ENCODE data around the gene GLRB. TPM values are rescaled to one million over a fixed set of nuclear protein-coding genes. Genes with fewer than 3 reads are reported as not detected.
"Not testable (repeated sequence)": the region's sequence is repeated elsewhere in the genome, so short reads cannot be mapped to it uniquely, and the experiment has no call there.

Gene GLRB
- total and polyA plus RNA-seq, 7 donors, result under 0.01 to 14.5 (median 4.7) TPM; not detected in 1

GRCh38 chr4:157172011-157172410 lies 96.1 kb downstream of the GLRB start:
- TF ChIP-seq CTCF (IDR thresholded peaks at IDR 0.05), result no peak
- TF ChIP-seq EP300 (IDR thresholded peaks at IDR 0.05), result no peak
- no peak for TF ChIP-seq POLR2A (IDR thresholded peaks at IDR 0.05)
- TF ChIP-seq POLR2AphosphoS5 (IDR thresholded peaks at IDR 0.05), result no peak
- no peak for DNase-seq
- Histone ChIP-seq H3K27me3 (no peaks in the 10 kb centered on the region), H3K9me3 (no peaks in the 10 kb centered on the region), H3K27ac (no peak overlapping the region), H3K4me1 (no peaks in the 10 kb centered on the region), H3K4me3 (no peak overlapping the region), H3K36me3 (no peaks in the 10 kb centered on the region)
- intact Hi-C loops (cut with DNase I), result no loop called here
- 16 to 56% methylated on average over 3 of the region's 3 CpGs for WGBS, 2 donors

GRCh38 chr4:157180268-157180667 lies 104.3 kb downstream of the GLRB start:
- H3K9me3 ChIP-seq; H3K4me1 ChIP-seq; H3K36me3 ChIP-seq; intact Hi-C loops (cut with DNase I); H3K4me3 ChIP-seq; H3K27ac ChIP-seq; H3K27me3 ChIP-seq; DNase-seq: not testable (repeated sequence)
- 73 to 74% methylated on average over 14 of the region's 14 CpGs for WGBS, 2 donors

- no peaks in the 10 kb centered on the region for H3K36me3 ChIP-seq
- TF ChIP-seq EP300 (IDR thresholded peaks at IDR 0.05), result no peak
- no peak for TF ChIP-seq CTCF (IDR thresholded peaks at IDR 0.05)
- no peak for TF ChIP-seq POLR2AphosphoS5 (IDR thresholded peaks at IDR 0.05)
- TF ChIP-seq POLR2A (IDR thresholded peaks at IDR 0.05), result no peak
- intact Hi-C loops (cut with DNase I), result no loop called here
- no peaks in the 10 kb centered on the region for H3K9me3 ChIP-seq
- DNase-seq, result no peak
- H3K4me3 ChIP-seq, result no peak overlapping the region
- 88 to 91% methylated on average over 1 of the region's 1 CpG for WGBS, 2 donors
- no peaks in the 10 kb centered on the region for H3K4me1 ChIP-seq
- H3K27ac ChIP-seq, result no peak overlapping the region
- no peaks in the 10 kb centered on the region for H3K27me3 ChIP-seq
Measured at GRCh38 chr4:157184300-157184699, 108.3 kb downstream of the GLRB start.

GRCh38 chr4:157185363-157185762 lies 109.4 kb downstream of the GLRB start:
- no peaks in the 10 kb centered on the region for H3K9me3 ChIP-seq
- intact Hi-C loops (cut with DNase I), result no loop called here
- H3K27me3 ChIP-seq, result no peaks in the 10 kb centered on the region
- TF ChIP-seq POLR2AphosphoS5 (IDR thresholded peaks at IDR 0.05) (no peak), POLR2A (IDR thresholded peaks at IDR 0.05) (no peak), CTCF (IDR thresholded peaks at IDR 0.05) (no peak), EP300 (IDR thresholded peaks at IDR 0.05) (no peak)
- DNase-seq, result no peak
- no peaks in the 10 kb centered on the region for H3K4me1 ChIP-seq
- H3K27ac ChIP-seq, result no peak overlapping the region
- H3K4me3 ChIP-seq, result no peak overlapping the region
- H3K36me3 ChIP-seq, result no peaks in the 10 kb centered on the region

- H3K9me3 ChIP-seq, result no peaks in the 10 kb centered on the region
- no peak overlapping the region for H3K27ac ChIP-seq
- H3K4me3 ChIP-seq, result no peak overlapping the region
- TF ChIP-seq POLR2AphosphoS5 (IDR thresholded peaks at IDR 0.05) (no peak), EP300 (IDR thresholded peaks at IDR 0.05) (no peak), CTCF (IDR thresholded peaks at IDR 0.05) (no peak), POLR2A (IDR thresholded peaks at IDR 0.05) (no peak)
- WGBS, 2 donors, result 92 to 93% methylated on average over 2 of the region's 2 CpGs
- H3K27me3 ChIP-seq, result no peaks in the 10 kb centered on the region
- H3K4me1 ChIP-seq, result no peaks in the 10 kb centered on the region
- no peak for DNase-seq
- intact Hi-C loops (cut with DNase I), result no loop called here
- no peaks in the 10 kb centered on the region for H3K36me3 ChIP-seq
Measured at GRCh38 chr4:157195374-157195773, 119.4 kb downstream of the GLRB start.

Measured in sigmoid colon (tissue), 7 donors.